Fibroblast of peridontal ligament (primary cell): ENCODE measurements around the gene SLC25A47.
A peak's percentile ranks its signal among the peaks of the same experiment; 100 is the strongest.
"Not testable (repeated sequence)": the region's sequence is repeated elsewhere in the genome, so short reads cannot be mapped to it uniquely, and the experiment has no call there.

Experiments
- DNase-seq: peaks from one replicate; pipeline ENCODE4 v3.0.0-alpha.2; 2010; ENCODE audit errors: extremely low read depth

Gene SLC25A47

GRCh38 chr14:100289916-100290606 is 33.1 kb upstream of the SLC25A47 start:
- DNase-seq = no peak

- DNase-seq = no peak
Measured at GRCh38 chr14:100290607-100291304, 32.4 kb upstream of the SLC25A47 start.

GRCh38 chr14:100291305-100292075 is 31.6 kb upstream of the SLC25A47 start:
- no peak for DNase-seq

- no peak for DNase-seq
Measured at GRCh38 chr14:100292301-100292775, 30.8 kb upstream of the SLC25A47 start.

- no peak for DNase-seq
Measured at GRCh38 chr14:100292776-100293461, 30.2 kb upstream of the SLC25A47 start.

- DNase-seq = no peak
Measured at GRCh38 chr14:100293497-100294212, 29.5 kb upstream of the SLC25A47 start.

- DNase-seq = peak; percentile 22
Measured at GRCh38 chr14:100294213-100294962, 28.8 kb upstream of the SLC25A47 start.

- DNase-seq = no peak
Measured at GRCh38 chr14:100294963-100295330, 28.2 kb upstream of the SLC25A47 start.

GRCh38 chr14:100295376-100296105 is 27.6 kb upstream of the SLC25A47 start:
- DNase-seq = no peak

GRCh38 chr14:100296106-100296651 is 27.0 kb upstream of the SLC25A47 start:
- no peak for DNase-seq

- DNase-seq = not testable (repeated sequence)
Measured at GRCh38 chr14:100296729-100297128, 26.4 kb upstream of the SLC25A47 start.

GRCh38 chr14:100297320-100298300 is 25.5 kb upstream of the SLC25A47 start:
- DNase-seq = peak; percentile 90

- no peak for DNase-seq
Measured at GRCh38 chr14:100298551-100299237, 24.4 kb upstream of the SLC25A47 start.

- DNase-seq = no peak
Measured at GRCh38 chr14:100299238-100299560, 23.9 kb upstream of the SLC25A47 start.

GRCh38 chr14:100302616-100303015 is 20.5 kb upstream of the SLC25A47 start:
- no peak for DNase-seq

- DNase-seq = no peak
Measured at GRCh38 chr14:100303179-100303578, 20.0 kb upstream of the SLC25A47 start.

GRCh38 chr14:100303925-100304324 is 19.2 kb upstream of the SLC25A47 start:
- no peak for DNase-seq

- peak; percentile 19 for DNase-seq
Measured at GRCh38 chr14:100304825-100305323, 18.3 kb upstream of the SLC25A47 start.
